Measurements from ENCODE around the gene TGFBR3. TPM values are rescaled to one million over a fixed set of nuclear protein-coding genes. Genes with fewer than 3 reads are reported as not detected.

TGFBR3 gene
- total RNA-seq, 1 experiment from 2014 or later: 2.4 TPM

- Histone ChIP-seq H3K23ac (ENCODE audit: insufficient read length, low read depth, low read length) (no peak overlapping the region), H3K4me2 (ENCODE audit: insufficient read depth, insufficient read length, low read length) (no peak overlapping the region), H3K9me3 (ENCODE audit: control insufficient read depth, low read depth, low read length) (no peaks in the 10 kb centered on the region), H2BK5ac (ENCODE audit: insufficient read length, low read length) (no peak overlapping the region), H3K27me3 (ENCODE audit: insufficient read depth, low read length) (no peaks in the 10 kb centered on the region), H4K91ac (ENCODE audit: insufficient read length, low read depth, low read length) (no peak overlapping the region), H2BK120ac (ENCODE audit: low read depth, low read length, poor library complexity, severe bottlenecking) (no peak overlapping the region), H3K27ac (ENCODE audit: insufficient read length, low read depth, low read length) (no peak overlapping the region), H4K8ac (replicated peaks; ENCODE audit: insufficient read length, low read depth, low read length) (no peak overlapping the region), H3K18ac (ENCODE audit: insufficient read length, low read depth, low read length) (no peak overlapping the region), H2BK12ac (ENCODE audit: insufficient read length, low read depth, low read length) (no peak overlapping the region), H3K4me1 (ENCODE audit: insufficient read depth, low read length) (peaks cover 2% of the 10 kb centered on the region; the same call in 1 of the 2 replicates), H3K4ac (ENCODE audit: low read depth, low read length) (no peak overlapping the region), H2AFZ (ENCODE audit: low read length) (no peak overlapping the region), H3K79me2 (ENCODE audit: insufficient read depth, low read length) (no peaks in the 10 kb centered on the region), H2BK20ac (ENCODE audit: low read depth, low read length, poor library complexity, severe bottlenecking) (no peak overlapping the region), H3K23me2 (ENCODE audit: insufficient read length, low read depth, low read length, poor library complexity, severe bottlenecking) (no peaks in the 10 kb centered on the region), H4K20me1 (ENCODE audit: control insufficient read depth, insufficient read depth, insufficient read length) (no peaks in the 10 kb centered on the region), H3K14ac (ENCODE audit: insufficient read depth, low read length) (no peak overlapping the region), H3K79me1 (ENCODE audit: insufficient read depth, low read depth, low read length, poor library complexity, severe bottlenecking) (no peaks in the 10 kb centered on the region), H2AK5ac (ENCODE audit: insufficient read length, low read length) (no peak overlapping the region), H4K5ac (ENCODE audit: insufficient read length, low read depth, low read length) (no peak overlapping the region), H3K56ac (ENCODE audit: insufficient read length, low read depth, low read length) (no peak overlapping the region), H2BK15ac (ENCODE audit: low read depth, low read length) (no peak overlapping the region), H3K9ac (ENCODE audit: extremely low read depth, insufficient read length, low read length) (no peak overlapping the region), H3T11ph (ENCODE audit: low read length) (no peak overlapping the region)
- H3K4me3 Mint-ChIP-seq: no peak overlapping the region
- no peaks in the 10 kb centered on the region for H3K27me3 Mint-ChIP-seq (ENCODE audit: low read depth)
- no peaks in the 10 kb centered on the region for H3K9me3 Mint-ChIP-seq
- no peak for DNase-seq
- peak overlapping the region in 1 of 3 experiments; percentile 52; a peak in 1 of 7 replicates for H3K27ac Mint-ChIP-seq
- peaks cover 24 to 28% of the 10 kb centered on the region in 2 experiments for H3K4me1 Mint-ChIP-seq
- WGBS (ENCODE audit: extremely low coverage, insufficient read length, low lambda C conversion rate): no CpG with 5 or more reads among the region's 4 CpGs
- H3K36me3 Mint-ChIP-seq (ENCODE audit: insufficient read depth in 1 of 3, low read depth in 3 of 3): no peaks in the 10 kb centered on the region; a peak in 1 of 7 replicates
- TF ChIP-seq CTCF (conservative IDR thresholded peaks at IDR 0.05): no peak
These were observed 182.9 kb downstream of the TGFBR3 start for GRCh38 chr1:91703095-91703494.
